ENCODE data around the gene PXDN. TPM values are rescaled to one million over a fixed set of nuclear protein-coding genes. Genes with fewer than 3 reads are reported as not detected.

PXDN gene
- total and polyA plus RNA-seq, 10 of the 15 experiments (the other 5 are each of a cell fraction or from before 2014, with no cell fraction given), result 0.12 to 0.69 (median 0.23) TPM; not detected in 5

DNA sequence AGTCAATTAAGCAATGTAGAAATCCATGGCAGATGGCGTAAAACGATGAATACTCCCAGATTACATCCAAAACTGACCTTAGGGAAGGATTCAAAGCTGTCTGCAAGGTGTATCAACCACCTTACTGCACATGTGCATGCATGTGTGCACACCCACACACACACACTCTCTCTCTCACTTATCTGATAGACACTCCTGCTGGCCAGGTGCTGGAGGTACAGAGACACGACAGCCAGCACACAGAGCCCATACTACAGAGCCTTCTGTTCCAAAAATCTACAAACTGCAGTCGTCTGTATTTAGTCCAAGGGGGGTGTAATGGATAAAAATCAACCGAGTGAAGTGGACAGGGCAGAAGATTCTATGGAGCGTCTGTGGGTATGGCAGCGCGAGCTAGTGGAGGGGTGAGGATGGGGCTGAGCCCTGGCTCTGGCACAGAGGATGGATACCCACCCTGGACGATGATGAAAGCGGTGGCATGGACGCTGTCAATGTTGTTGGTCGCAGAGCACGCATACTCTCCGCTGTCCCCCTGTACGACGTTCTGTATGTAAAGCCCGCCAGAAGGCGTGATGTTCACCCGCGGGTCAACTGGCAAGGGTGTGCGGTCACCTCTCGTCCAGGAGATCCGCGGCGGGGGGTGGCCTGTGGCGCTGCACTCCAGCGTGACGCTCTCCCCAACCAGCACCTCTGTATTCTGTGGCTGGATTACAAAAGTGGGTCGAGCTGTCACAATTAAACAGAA is 78.4 kb downstream of the PXDN start:
- no peak for DNase-seq (ENCODE audit: low read depth, low spot score)
- WGBS (ENCODE audit: insufficient coverage, insufficient replicate concordance, low lambda C conversion rate, missing lambda C conversion rate), result 59% methylated on average over 23 of the region's 29 CpGs
- no peaks in the 10 kb centered on the region for H4K20me1 ChIP-seq (ENCODE audit: control insufficient read depth, insufficient read depth)
- intact Hi-C loops (cut with micrococcal nuclease; ENCODE audit: unreplicated experiment), result no loop called here
- no peak overlapping the region for H3K27ac ChIP-seq (ENCODE audit: control insufficient read depth, insufficient read depth)
- H3K27me3 ChIP-seq (replicated peaks in 1 of 2; ENCODE audit: control insufficient read depth in 2 of 2, insufficient read depth in 2 of 2, low read length in 1 of 2), result no peaks in the 10 kb centered on the region
- no peak for ATAC-seq
- no peaks in the 10 kb centered on the region for H3K9me3 ChIP-seq (replicated peaks; ENCODE audit: control insufficient read depth, insufficient read depth, low read length)
- in situ Hi-C loops (cut with MboI), result no loop called here
- H3K4me3 ChIP-seq, result no peak overlapping the region
- H3K36me3 ChIP-seq (ENCODE audit: control insufficient read depth in 2 of 2, insufficient read depth in 2 of 2, low read length in 1 of 2), result no peaks in the 10 kb centered on the region
- no peak overlapping the region for H3K9ac ChIP-seq (ENCODE audit: control insufficient read depth, insufficient read depth, low read length)
- no peak overlapping the region for H3K4me2 ChIP-seq (ENCODE audit: control insufficient read depth, insufficient read depth)
- POLR2A ChIA-PET, result no interaction called here
- CTCF ChIA-PET, result no interaction called here
- no peak for FAIRE-seq
- SMC1A ChIA-PET (ENCODE audit: uncharacterized antibody, unreplicated experiment), result no interaction called here
- H2AFZ ChIP-seq (ENCODE audit: control insufficient read depth, low read depth, low read length), result no peak overlapping the region
- H3K4me1 ChIP-seq (ENCODE audit: control insufficient read depth, insufficient read depth, low read length), result no peaks in the 10 kb centered on the region
- BruUV-seq (replicated peaks), result no TSS peak
- H3K79me2 ChIP-seq (ENCODE audit: control insufficient read depth, insufficient read depth, low read length), result no peaks in the 10 kb centered on the region
- RAD21 ChIA-PET (ENCODE audit: unreplicated experiment), result no interaction called here
- TF ChIP-seq KDM1A (IDR thresholded peaks at IDR 0.05; ENCODE audit: borderline replicate concordance), result no peak
- no peak for TF ChIP-seq PAX8 (IDR thresholded peaks at IDR 0.05)
- no peak for TF ChIP-seq CREM (IDR thresholded peaks at IDR 0.05; ENCODE audit: low read depth)
- TF ChIP-seq WRNIP1 (IDR thresholded peaks at IDR 0.05; ENCODE audit: borderline replicate concordance, low read depth, low read length), result no peak
- no peak for TF ChIP-seq HDGF (IDR thresholded peaks at IDR 0.05)
- TF ChIP-seq NR2C2 (IDR thresholded peaks at IDR 0.05; ENCODE audit: borderline replicate concordance, control insufficient read depth, insufficient read length, low read depth), result no peak
- no peak for TF ChIP-seq EP300 (IDR thresholded peaks at IDR 0.05; ENCODE audit: borderline replicate concordance in 1 of 2, control insufficient read depth in 1 of 2, low read depth in 2 of 2, low read length in 2 of 2)
- TF ChIP-seq, protein P1, sequence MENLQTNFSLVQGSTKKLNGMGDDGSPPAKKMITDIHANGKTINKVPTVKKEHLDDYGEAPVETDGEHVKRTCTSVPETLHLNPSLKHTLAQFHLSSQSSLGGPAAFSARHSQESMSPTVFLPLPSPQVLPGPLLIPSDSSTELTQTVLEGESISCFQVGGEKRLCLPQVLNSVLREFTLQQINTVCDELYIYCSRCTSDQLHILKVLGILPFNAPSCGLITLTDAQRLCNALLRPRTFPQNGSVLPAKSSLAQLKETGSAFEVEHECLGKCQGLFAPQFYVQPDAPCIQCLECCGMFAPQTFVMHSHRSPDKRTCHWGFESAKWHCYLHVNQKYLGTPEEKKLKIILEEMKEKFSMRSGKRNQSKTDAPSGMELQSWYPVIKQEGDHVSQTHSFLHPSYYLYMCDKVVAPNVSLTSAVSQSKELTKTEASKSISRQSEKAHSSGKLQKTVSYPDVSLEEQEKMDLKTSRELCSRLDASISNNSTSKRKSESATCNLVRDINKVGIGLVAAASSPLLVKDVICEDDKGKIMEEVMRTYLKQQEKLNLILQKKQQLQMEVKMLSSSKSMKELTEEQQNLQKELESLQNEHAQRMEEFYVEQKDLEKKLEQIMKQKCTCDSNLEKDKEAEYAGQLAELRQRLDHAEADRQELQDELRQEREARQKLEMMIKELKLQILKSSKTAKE (IDR thresholded peaks at IDR 0.05; ENCODE audit: low read depth, poor library complexity, severe bottlenecking), result no peak
- no peak for TF ChIP-seq ESRRA (IDR thresholded peaks at IDR 0.05; ENCODE audit: low read length)
- TF ChIP-seq, protein P2, sequence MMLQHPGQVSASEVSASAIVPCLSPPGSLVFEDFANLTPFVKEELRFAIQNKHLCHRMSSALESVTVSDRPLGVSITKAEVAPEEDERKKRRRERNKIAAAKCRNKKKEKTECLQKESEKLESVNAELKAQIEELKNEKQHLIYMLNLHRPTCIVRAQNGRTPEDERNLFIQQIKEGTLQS (IDR thresholded peaks at IDR 0.05; ENCODE audit: borderline replicate concordance, extremely low read depth, low read depth, low read length), result no peak
- TF ChIP-seq POLR2AphosphoS5 (IDR thresholded peaks at IDR 0.05; ENCODE audit: low read length), result no peak
- TF ChIP-seq BACH1 (IDR thresholded peaks at IDR 0.05; ENCODE audit: borderline replicate concordance), result no peak
- TF ChIP-seq, protein P3, sequence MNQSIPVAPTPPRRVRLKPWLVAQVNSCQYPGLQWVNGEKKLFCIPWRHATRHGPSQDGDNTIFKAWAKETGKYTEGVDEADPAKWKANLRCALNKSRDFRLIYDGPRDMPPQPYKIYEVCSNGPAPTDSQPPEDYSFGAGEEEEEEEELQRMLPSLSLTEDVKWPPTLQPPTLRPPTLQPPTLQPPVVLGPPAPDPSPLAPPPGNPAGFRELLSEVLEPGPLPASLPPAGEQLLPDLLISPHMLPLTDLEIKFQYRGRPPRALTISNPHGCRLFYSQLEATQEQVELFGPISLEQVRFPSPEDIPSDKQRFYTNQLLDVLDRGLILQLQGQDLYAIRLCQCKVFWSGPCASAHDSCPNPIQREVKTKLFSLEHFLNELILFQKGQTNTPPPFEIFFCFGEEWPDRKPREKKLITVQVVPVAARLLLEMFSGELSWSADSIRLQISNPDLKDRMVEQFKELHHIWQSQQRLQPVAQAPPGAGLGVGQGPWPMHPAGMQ (IDR thresholded peaks at IDR 0.05; ENCODE audit: borderline replicate concordance), result no peak
- TF ChIP-seq SMC3 (IDR thresholded peaks at IDR 0.05; ENCODE audit: borderline replicate concordance, low read length), result no peak
- TF ChIP-seq ZNF217 (IDR thresholded peaks at IDR 0.05), result no peak
- no peak for TF ChIP-seq POLR2AphosphoS2 (IDR thresholded peaks at IDR 0.05; ENCODE audit: low read depth, low read length)
- no peak for TF ChIP-seq KAT2A (conservative IDR thresholded peaks at IDR 0.05; ENCODE audit: control insufficient read depth, low read depth, low read length)
- TF ChIP-seq, protein P4, sequence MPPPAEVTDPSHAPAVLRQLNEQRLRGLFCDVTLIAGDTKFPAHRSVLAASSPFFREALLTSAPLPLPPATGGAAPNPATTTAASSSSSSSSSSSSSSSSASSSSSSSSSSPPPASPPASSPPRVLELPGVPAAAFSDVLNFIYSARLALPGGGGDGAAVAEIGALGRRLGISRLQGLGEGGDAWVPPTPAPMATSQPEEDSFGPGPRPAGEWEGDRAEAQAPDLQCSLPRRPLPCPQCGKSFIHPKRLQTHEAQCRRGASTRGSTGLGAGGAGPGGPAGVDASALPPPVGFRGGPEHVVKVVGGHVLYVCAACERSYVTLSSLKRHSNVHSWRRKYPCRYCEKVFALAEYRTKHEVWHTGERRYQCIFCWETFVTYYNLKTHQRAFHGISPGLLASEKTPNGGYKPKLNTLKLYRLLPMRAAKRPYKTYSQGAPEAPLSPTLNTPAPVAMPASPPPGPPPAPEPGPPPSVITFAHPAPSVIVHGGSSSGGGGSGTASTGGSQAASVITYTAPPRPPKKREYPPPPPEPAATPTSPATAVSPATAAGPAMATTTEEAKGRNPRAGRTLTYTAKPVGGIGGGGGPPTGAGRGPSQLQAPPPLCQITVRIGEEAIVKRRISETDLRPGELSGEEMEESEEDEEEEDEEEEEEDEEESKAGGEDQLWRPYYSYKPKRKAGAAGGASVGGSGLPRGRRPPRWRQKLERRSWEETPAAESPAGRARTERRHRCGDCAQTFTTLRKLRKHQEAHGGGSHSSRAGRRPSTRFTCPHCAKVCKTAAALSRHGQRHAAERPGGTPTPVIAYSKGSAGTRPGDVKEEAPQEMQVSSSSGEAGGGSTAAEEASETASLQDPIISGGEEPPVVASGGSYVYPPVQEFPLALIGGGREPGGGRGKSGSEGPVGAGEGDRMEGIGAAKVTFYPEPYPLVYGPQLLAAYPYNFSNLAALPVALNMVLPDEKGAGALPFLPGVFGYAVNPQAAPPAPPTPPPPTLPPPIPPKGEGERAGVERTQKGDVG (CRISPR knock-in tag; IDR thresholded peaks at IDR 0.05), result no peak

All from GM12878 (cell line).